Activated CD4-positive, alpha-beta T cell treated with anti-CD3 and anti-CD28 coated beads, Interleukin-2, amount 50 U/mL, for 4 hours (primary cell): ENCODE results near the gene VWA8.
"Not testable (repeated sequence)": the region's sequence is repeated elsewhere in the genome, so short reads cannot be mapped to it uniquely, and the experiment has no call there.

Source experiments
- DNase-seq, 2 experiments: peaks; one replicate each; pipeline ENCODE4 v3.0.0-alpha.2; 2020

VWA8 gene

DNA sequence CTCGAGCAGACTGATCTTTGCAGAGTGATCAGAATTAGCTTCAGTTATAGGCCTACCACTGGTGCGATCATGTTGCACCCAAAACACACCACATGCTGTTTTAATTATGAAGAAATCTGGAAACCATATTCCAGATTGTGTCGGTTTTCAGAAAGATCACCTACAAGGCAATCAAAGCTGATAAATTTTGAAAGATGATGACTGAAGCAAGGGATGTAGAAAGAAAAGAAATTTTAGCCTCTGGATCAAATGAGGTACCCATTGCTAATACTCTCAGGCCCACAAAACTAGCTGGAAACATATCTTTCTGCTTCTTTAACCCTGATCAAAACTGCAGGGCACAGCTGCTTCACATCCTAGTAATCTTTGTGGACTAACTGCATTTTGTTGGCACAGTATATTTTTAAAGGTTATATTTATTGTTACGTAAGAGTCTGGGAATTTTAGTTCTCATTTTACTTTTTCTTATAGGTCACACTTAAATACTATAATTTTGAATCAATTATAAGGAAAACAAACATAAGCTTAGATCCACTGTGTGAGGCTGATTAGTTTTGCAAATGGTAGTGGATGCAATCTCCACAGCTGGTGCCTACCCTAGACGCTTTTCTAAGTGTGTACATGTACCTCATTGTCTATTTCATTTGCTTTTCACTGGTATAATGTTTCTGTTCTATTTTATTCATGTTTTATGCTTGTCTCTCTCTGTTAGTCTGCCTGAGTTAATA lies 352.6 kb downstream of the VWA8 start:
- no peak for DNase-seq

DNA sequence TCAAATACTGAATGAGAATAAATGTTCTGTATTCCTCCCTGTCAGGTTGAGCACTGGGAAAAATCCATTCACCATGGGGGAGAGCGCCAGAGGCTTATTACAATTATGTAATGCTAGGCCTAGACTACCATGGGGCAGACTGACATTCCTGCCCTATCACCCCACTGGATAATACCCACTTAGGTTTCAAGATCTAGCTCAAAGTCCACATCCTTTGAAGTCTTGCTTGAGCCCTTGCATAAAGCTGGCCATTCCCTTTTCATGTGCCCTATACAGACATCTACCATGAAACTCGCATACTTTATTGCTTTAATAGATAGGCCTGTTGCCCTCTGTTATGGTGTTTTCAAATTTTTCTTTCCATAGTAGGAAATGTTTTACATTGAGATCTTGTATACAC lies 354.3 kb downstream of the VWA8 start:
- no peak for DNase-seq

DNA sequence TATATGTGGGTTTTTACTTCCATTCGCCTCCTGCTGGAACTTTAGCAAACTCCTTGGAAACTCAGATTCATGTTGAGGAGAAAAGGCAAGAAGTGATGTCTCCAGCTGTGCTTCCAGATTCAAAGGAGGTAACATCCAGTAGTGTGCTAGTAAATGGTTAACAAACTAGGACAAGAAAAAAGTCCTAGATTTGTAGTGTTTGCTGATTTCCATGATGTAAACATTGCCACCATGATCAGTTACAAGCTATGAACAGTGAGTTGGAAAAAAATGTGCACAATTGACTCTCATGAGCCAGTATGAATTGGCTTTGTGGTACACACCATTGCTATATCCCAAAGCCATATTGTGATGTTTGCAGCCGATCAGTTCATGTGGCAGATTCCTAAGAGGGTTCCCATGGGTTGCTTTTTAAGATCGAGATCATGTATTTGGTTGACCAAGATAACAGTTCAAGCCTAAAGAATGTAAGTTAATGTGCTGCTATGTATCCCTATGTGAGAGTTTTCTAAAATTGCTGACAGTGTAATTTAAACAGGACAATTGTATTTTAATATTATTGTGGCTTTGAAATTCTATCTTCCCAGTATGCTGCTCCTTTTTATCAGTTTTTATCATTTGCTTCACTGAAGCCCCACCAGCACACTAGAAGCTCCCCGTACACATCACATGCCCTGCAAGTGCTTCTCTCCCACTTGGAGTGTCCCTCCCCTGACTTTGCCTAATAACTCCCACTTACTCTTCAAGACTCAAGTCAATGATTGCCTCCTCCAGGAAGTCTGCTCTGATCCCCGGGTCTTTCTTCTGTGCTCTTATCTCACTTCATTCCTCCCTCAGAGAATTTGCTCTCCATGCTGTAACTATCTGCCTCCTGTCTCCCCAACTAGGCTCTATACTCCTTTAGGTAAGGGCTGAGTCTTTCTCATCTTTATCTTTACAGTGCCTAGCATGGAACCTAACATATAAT lies 355.3 kb downstream of the VWA8 start:
- DNase-seq = no peak

DNA sequence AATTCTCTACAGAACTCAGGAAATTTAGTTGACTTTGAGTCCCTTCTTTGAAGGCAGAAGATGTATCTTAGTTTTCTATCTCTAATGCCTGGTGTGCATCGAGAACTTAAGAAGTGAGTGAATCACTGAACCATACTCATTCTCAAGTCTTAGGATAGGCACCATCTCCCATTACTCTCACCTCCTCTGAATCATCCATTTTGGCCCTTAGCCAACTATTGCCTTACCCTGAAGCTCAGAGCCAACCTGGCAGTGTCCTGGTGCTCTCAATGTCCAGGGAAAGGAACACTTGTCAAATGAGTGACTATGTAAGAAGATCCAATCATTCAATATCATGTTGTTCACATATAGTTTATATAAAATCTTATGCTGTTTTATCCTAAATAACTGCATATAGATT lies 357.0 kb downstream of the VWA8 start:
- no peak for DNase-seq

DNA sequence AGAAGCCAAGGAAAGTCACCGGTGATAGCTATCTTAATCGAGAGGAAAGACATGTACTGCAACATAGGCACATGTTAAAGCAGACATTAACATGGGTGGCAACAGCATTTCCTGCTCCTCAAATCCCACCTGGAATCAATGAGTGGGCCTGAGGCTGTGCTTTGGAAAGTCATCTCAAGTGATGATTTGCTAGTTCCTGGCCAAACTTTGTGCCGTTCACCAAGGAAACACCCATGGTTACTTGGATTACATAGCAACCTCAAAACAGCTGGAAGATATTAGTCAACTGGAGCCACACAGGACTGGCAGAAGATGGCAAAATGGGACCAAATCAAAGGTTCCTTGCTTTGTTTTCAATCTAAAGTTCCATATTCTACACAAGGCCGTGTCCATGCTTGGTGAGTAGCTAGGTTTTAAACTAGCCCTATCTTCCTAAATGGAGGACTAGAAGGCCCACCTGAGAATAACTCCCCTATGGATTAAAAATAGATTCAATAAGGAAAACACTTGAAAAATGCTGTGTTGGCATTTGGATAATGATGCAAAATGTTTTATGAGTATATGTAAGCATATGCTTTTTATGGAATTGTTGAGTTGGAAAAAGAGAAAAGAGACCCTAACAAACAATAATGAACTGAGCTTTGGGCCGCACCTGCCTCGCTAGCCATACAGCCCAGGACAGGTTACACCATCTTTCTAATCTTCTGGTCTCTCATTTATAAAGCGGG lies 359.0 kb downstream of the VWA8 start:
- no peak for DNase-seq

DNA sequence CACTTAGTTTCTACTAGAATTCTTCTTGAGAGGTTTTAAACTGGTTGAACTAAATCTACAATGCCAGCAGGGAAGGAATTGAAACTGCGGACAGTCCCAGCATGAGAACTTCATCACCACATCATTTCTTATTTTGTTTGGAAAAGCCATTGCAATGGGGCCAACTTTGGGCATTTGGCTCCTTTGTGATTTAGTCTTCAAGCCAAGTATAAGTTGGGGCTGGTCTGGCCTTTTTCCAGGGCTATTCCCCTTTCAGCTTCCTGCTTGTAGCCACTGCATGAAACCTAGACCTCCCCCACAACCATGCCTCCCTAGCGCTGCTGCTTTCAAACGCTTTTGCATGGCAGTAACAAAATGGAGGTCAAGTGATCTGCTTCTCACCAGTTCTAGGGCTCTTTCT lies 361.3 kb downstream of the VWA8 start:
- DNase-seq = no peak

DNA sequence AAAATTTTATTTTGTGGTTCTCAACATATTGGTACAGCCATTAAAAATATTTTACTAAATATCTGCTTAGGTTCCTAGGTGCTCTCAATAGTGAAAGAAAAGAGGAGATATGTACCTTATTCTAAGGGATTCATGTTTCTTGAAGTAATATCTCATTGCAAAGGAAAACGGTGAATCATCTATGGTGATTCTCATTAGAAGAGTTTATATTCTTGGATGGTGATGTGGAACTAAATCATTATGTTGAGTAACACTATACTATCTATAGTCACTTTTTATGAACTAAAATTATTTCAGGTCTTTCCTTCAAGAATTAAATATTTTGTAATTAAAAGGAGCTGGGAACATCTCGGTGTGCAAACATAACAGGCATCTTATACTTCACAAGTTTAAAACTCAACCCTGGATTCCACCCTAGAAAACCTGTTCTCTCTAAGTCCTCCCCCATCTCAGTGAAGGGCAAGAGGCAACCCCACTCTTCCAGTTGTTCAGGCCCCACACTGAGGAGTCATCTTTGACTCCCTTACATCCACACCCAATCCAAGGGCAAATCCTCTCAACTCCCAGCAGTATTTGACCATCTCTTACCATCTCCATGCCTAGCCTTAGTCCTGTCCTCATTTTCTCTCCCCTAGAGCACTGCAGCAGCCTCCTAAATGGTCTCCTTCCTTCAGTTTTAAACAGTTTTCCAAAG lies 363.4 kb downstream of the VWA8 start:
- DNase-seq = no peak

DNA sequence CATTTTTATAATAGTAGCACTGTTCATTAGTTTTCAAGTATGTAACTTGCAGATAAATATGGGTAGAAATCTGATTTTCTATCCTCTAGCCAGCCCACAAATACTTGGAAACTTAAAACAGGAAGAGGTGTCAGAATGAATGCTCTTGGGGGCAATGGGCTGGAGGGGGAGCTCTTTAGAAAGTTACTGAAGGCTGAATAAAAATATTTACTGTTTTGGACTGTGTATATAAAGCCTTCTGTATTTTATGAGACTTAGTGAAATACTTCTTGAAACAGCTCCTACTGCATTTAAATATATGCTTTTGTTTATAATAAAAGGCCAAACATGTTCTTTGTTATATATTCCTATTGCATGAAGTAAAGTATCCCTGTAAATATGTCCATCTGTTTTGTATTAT lies 364.7 kb downstream of the VWA8 start:
- DNase-seq = no peak

DNA sequence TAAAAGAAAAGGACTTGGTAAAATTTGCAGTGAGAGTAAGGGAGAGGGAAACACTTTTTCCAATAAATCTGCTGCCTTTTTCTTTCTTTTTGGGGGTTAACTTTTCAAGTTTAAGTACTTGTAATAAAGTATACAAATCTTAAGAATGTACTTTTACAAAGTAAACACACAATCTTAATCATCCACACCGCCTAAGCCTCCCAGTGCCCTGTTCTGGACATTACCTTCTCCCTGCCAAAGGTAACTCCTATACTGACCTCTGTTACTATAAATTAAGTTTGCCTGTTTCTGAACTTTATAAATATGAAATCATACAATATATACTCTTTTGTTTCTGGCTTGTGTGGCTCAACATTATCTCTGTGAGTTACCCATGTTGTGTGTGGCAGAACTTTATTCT lies 365.6 kb downstream of the VWA8 start:
- DNase-seq = no peak

DNA sequence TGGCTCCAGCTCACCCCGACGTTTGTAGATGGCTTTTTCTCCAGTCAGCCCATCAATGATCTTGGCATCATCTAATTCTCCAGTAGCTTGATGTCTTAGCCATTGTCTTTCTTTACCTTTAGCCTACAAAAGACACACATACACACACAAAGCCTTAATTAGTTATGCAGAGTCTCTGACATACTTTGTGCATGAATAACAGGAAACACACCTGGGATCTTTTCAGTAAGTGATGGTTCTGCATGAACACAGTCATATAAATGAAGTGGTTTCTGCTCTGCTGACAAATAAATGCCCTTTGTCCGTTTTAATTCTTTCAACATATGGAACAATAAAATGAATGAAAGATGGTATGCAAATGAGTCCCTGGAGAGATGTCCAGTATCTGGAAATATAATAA lies 370.3 kb downstream of the VWA8 start:
- no peak for DNase-seq

DNA sequence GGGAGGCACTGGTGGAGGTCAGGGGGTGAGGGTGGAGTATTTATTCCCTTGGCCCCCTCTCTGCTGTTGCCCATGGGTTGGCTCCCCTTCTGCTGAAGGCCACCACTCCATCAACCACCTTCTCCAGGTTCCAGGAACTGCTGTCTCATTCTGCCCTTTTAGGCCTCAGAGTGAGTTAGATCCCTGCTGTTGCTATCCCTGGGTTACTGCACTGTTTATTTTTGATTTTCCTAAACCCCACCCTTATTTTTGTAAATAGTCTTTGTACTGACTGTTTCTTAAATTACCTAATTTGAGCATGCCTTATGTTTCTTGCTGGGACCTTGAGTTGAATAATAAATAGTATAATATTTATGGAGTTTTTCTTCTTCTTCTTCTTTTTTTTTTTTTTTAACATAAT lies 370.8 kb downstream of the VWA8 start:
- DNase-seq = no peak

DNA sequence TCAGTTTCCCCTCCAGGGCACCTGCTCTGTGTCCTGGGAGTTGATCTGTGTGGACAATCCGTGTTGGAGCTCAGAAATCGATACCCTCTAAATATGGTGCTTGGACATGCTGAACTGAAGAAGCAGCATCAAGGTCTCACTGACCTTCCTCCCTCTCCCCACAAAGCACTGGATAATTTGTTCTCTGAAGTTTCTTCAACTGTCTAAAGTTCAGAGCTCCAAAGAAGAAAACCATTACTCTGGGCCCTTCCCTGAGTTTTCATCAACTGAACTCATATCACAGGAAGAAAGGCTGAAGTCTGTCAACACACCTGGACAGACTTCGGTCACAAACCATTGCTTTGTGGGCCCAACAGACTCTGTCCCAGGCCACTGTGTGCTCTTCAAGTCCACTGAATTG lies 371.5 kb downstream of the VWA8 start:
- DNase-seq = no peak

DNA sequence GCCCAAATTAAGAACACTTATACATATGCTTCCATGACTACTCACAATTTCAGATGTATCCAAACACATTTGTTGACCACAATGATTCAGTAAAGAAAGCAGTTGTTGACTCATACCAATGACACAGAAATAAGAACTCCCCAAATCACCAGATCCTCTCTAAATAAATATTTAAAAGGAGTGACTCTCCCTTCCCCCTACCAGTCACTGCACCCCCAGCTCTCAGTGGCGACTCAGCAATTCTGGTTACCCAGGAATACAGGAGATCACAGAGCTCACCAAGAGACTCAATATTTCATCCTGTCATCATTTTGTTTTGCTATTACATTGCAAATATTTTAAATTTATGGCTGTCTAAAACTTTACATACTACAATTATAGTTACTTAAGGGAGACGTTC lies 372.0 kb downstream of the VWA8 start:
- DNase-seq = peak; percentile 16 to 24

DNA sequence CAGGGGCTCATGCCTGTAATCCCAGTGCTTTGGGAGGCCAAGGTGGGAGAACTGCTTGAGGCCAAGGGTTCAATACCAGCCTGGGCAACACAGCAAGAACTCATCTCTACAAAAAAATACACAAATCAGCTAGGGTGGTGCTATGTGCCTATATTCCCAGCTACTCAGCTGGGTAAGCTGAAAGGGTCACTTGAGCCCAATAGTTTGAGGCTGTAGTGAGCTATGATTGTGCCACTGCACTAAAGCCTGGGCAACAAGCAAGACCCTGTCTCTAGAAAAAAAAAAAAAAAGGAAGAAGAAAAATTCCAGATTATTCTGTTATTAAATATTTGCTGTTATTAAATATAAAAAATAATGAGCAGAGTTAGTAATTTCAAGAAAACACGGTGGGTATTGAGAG lies 372.5 kb downstream of the VWA8 start:
- DNase-seq = no peak

DNA sequence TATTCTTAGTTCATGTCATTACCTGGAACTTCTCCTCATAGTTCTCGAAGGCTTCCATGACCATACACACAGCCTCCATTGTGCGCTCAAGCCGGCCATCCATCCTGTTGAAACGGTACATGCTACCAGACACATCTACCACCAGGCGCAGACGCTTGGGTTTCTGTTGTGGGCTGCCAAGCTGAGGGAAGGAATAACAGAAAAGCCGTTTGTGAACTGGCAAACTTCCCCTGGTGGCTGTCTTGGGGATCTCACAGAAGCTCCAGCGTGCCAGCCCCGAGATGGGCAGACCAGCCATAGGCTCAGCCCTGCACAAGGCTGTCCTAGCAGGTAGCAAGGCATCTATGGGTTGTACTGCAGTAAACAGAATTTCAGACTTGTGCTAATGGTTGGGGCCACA lies 373.4 kb downstream of the VWA8 start:
- peak; percentile 24 to 33 for DNase-seq

DNA sequence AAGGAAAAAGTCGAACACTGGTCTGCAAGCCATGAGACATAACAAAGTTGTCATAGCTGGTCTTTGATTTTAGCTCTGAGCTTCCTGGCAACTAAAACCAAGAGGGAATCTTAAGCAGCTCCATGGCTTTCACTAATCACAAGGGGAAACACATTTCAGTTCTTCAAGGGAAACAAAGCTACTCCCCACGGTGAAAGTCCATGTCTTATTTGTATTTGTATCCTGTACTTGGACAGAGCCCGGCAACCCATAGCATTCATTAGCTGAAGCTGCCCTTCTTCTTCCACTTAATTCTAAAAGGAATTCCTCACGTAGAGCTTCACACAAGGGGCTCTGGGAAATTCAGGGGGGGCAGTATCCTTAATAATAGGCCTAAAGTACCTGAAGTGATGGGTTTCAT lies 374.7 kb downstream of the VWA8 start:
- no peak for DNase-seq

DNA sequence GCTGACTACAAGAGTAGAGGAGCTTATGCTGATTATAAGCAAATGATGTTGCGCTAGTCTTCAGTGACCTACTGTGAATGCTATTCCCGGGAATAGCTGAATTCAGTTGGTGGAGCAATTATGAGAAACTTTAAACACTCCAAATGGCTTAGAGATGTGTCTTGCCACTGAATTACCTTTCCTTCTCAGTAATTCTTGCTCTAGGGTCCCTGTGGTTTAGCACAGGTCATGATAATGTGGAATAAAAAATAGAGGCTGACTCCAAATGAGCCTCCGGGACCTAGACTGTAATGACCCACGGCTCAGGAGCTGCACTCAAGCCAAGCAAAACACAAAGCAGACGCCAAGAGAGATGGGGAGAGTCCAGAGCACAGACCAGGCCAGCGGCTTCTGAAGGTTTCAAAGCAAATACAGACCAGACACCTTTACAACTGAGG lies 378.9 kb downstream of the VWA8 start:
- no peak for DNase-seq

DNA sequence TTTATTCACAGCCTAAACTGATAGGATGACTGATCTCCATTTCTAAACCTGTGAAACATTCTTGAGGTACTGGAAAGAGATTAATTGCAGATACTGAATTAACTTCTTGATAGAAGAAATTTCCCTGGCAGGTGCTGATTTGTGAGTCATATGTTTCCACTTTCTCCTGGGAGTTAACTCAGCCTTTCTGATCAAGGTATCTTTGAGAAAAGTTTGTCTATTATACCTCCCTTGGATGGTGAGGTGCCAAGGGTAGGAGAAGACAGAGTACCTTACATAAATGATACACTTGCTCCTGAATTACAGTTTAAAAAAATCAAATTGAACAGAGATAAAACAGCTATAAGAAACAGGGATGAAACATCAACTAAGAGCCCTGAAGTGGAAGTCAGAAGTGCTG lies 380.6 kb downstream of the VWA8 start:
- no peak for DNase-seq

DNA sequence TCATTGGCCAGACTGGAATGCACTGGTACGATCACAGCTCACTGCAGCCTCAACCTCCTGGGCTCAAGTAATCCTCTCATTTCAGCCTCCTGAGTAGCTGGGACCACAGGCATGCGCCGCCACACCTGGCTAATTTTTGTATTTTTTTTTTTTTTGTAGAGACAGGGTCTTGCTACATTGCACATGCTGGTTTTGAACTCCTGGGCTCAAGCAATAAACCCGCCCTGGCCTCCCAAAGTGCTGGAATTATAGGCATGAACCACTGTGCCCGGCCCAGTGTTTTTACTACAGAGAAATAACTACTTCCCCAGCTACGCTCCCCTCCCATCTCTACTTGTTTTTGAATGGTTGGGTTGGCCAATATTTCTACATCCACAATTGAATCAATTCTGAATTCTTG lies 381.0 kb downstream of the VWA8 start:
- no peak for DNase-seq

DNA sequence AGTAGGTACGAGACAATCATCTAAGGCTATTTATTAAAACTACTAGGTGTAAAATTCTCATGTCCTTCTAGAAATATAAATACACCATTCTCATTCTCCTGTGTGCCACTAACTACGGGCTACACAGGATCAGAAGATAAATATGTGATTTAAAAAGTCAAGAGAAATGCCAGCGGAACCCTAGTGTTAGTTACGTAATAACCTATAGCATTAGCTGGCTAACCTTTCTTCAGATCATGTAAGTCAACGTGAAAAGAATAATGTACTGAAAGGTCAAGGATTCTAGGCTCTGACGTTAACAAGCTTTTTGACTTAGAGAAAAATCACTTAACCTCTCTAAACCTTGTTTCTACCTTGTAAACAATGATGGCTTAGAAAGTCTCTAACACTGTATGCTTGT lies 381.7 kb downstream of the VWA8 start:
- DNase-seq = no peak

DNA sequence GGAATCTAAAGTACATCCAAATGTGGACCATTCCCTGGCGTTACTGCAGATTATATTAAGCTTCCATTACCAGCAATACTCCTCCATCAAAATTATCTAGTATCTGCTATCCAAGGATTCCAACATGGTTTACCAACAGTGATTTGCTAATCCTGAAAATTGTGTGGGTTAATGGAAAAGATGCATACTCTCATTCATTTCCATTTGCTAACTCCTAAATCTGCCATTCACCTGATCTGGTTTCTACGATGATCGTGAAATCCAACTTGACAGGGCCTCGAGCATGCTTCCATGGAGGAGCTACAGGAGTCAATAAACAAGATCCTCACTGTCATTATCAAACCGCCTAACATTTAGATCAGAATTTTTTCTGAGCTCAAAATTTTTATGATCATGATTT lies 382.5 kb downstream of the VWA8 start:
- DNase-seq = no peak

DNA sequence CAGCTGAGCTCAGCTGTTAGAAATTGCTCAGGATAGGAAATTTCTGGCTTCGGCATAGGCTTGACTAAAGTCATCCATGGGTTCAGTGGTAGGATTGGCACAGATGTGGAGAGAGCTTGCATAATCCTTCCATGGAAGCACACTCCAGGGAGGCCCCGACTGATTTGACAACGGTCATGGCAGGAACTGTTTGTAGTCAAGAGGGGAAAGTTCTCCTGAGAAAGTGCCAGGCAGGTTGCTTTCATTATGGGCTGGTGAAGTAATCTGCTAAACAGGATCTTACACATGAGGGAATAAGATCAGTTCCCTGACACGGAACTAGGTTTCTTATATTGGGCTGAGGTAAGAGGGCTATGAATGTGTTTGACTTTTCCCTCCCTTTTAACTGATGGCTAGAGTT lies 383.5 kb downstream of the VWA8 start:
- no peak for DNase-seq

DNA sequence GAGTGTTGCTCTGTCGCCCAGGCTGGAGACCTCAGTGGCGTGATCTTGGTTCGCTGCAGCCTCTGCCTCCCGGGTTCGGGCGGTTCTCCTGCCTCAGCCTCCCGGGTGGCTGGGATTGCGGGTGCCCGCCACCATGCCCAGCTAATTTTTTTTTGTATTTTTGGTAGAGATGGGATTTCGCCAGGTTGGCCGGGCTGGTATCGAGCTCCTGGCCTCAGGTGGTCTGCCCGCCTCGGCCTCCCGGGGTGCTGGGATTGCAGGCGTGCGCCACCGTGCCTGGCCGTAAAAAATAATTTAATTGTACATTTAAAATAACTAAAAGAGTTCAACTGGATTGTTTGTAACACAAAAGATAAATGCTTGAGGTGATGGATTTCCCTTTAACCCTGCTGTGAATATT lies 387.3 kb downstream of the VWA8 start:
- DNase-seq = not testable (repeated sequence)
